OCI-LY7 (cell line): Measurements from ENCODE around the gene EML6. TPM values are rescaled to one million over a fixed set of nuclear protein-coding genes. Genes with fewer than 3 reads are reported as not detected.

Experiments
- BruUV-seq: library from RNA; stranded (reverse); fragments of 400-500 nt; replicated peaks from 2 replicates; lab custom pipeline; 2021; lab: Mats Ljungman, UMichigan
- CTCF ChIA-PET: fragments of 300-600 bp; sonication (Branson Sonifier 250); formaldehyde crosslinking; loops from one replicate; lab custom pipeline; 2022; ENCODE audit warnings: antibody characterized with exemption; ENCODE audit not compliant: unreplicated experiment; lab: Charles Lee
- POLR2A ChIA-PET: fragments of 300-600 bp; sonication (Branson Sonifier 250); formaldehyde crosslinking; loops from one replicate; lab custom pipeline; 2022; ENCODE audit warnings: antibody characterized with exemption; lab: Charles Lee
- DNase-seq: peaks from one replicate; pipeline ENCODE4 v3.0.0-alpha.2; 2015; ENCODE audit warnings: low spot score
- H2AFZ ChIP-seq: fragments of 200-600 bp; sonication (generic), shearing (Covaris generic); 2 replicates; pipeline ENCODE4 v1.6.1; 2014; ENCODE audit warnings: mild to moderate bottlenecking, antibody characterized with exemption, low read length, moderate library complexity
- H3K27ac ChIP-seq: fragments of 200-600 bp; sonication (generic); 2 replicates; pipeline ENCODE4 v1.5.1; 2014; ENCODE audit warnings: mixed run types, low read depth, mild to moderate bottlenecking, moderate library complexity, low read length, inconsistent platforms; ENCODE audit not compliant: poor library complexity, severe bottlenecking
- H3K36me3 ChIP-seq: fragments of 200-600 bp; sonication (generic); 2 replicates; pipeline ENCODE4 v1.6.1; 2014; ENCODE audit warnings: mild to moderate bottlenecking, antibody characterized with exemption, low read length, moderate library complexity, mixed read lengths; ENCODE audit not compliant: insufficient read depth
- H3K4me1 ChIP-seq: fragments of 200-600 bp; sonication (generic); 2 replicates; pipeline ENCODE4 v1.5.1; 2014; ENCODE audit warnings: mild to moderate bottlenecking, low read length; ENCODE audit not compliant: insufficient read depth, poor library complexity, severe bottlenecking
- H3K4me2 ChIP-seq: fragments of 200-600 bp; sonication (generic); 2 replicates; pipeline ENCODE4 v1.6.1; 2014; ENCODE audit warnings: mild to moderate bottlenecking, low read length
- H3K4me3 ChIP-seq: fragments of 200-600 bp; sonication (generic); 2 replicates; pipeline ENCODE4 v1.5.1; 2014; ENCODE audit warnings: mild to moderate bottlenecking, low read depth, low read length; ENCODE audit not compliant: poor library complexity, severe bottlenecking
- H3K79me2 ChIP-seq: fragments of 200-600 bp; sonication (generic); 2 replicates; pipeline ENCODE4 v1.6.1; 2016; ENCODE audit warnings: low read depth, mild to moderate bottlenecking, low read length, moderate library complexity, mixed read lengths; ENCODE audit not compliant: insufficient read depth
- H3K9me2 ChIP-seq: fragments of 200-600 bp; sonication (generic); 2 replicates; pipeline ENCODE4 v1.6.1; 2016; ENCODE audit warnings: mild to moderate bottlenecking, low read length, mixed read lengths; ENCODE audit not compliant: insufficient read depth
- H3K9me3 ChIP-seq: fragments of 200-600 bp; sonication (generic); 2 replicates; pipeline ENCODE4 v1.6.1; 2014; ENCODE audit warnings: mild to moderate bottlenecking, mixed run types, low read length, mixed read lengths
- H4K20me1 ChIP-seq: fragments of 200-600 bp; sonication (generic); 2 replicates; pipeline ENCODE4 v1.6.1; 2014; ENCODE audit warnings: mild to moderate bottlenecking, antibody characterized with exemption, low read length, moderate library complexity, mixed read lengths; ENCODE audit not compliant: insufficient read depth
- CTCF ChIP-seq: fragments of 200-600 bp; sonication (generic); conservative IDR thresholded peaks from 2 replicates; pipeline ENCODE4 v1.5.1; 2014; ENCODE audit warnings: mild to moderate bottlenecking, antibody characterized with exemption, low read length, moderate library complexity, mixed read lengths
- EZH2phosphoT487 ChIP-seq: fragments of 200-600 bp; sonication (generic); IDR thresholded peaks from 2 replicates; pipeline ENCODE4 v1.6.1; 2018; ENCODE audit warnings: low read depth, borderline replicate concordance, mild to moderate bottlenecking, mixed run types, antibody characterized with exemption, low read length, moderate library complexity, mixed read lengths
- intact Hi-C: fragments of 100-400 bp; cut with micrococcal nuclease; formaldehyde crosslinking; loops from one replicate; pipeline ENCODE4 v1.10.0; 2022; ENCODE audit not compliant: unreplicated experiment
- total RNA-seq, 2 experiments: library from RNA; depleted of rRNA in 1 of 2; stranded (reverse); fragments of >200 nt in 1 of 2; shearing (Covaris generic) in 1 of 2; gene quantifications; 2 replicates each; pipeline ENCODE4 v1.2.3, GENCODE V29; 2014 to 2022

Gene EML6
- total RNA-seq, 2 experiments from 2014 or later, result 310 to 367 TPM

- peaks cover 37% of the 10 kb centered on the region for H3K36me3 ChIP-seq
- no peaks in the 10 kb centered on the region for H3K9me2 ChIP-seq
- intact Hi-C loops, result no loop called here
- peak overlapping the region; percentile 79 for H3K4me3 ChIP-seq
- TF ChIP-seq EZH2phosphoT487, result no peak
- ChIA-PET POLR2A (interaction anchor here (0.9 to 2.6 kb wide), 6 partner anchors 30 to 165 kb away, joined by 3 to 15 read pairs (median 8); no protein-coding TSS in a partner anchor), CTCF (no interaction called here)
- peaks cover 63% of the 10 kb centered on the region for H3K79me2 ChIP-seq
- no peaks in the 10 kb centered on the region for H3K9me3 ChIP-seq
- no TSS peak for BruUV-seq
- H2AFZ ChIP-seq, result peak overlapping the region; percentile 75; the same call in 1 of the 2 replicates
- H4K20me1 ChIP-seq, result peaks cover 23% of the 10 kb centered on the region
- peak overlapping the region; percentile 91 for H3K4me2 ChIP-seq
- DNase-seq, result peak; percentile 34
- peaks cover 54% of the 10 kb centered on the region for H3K4me1 ChIP-seq
- peak overlapping the region; percentile 52 for H3K27ac ChIP-seq
Measured at GRCh38 chr2:54725343-54726099, 2.1 kb downstream of the EML6 start.

- peak overlapping the region; percentile 91 for H3K4me2 ChIP-seq
- no peak for TF ChIP-seq CTCF
- no peak for TF ChIP-seq EZH2phosphoT487
- H3K4me1 ChIP-seq, result peaks cover 53% of the 10 kb centered on the region
- H3K9me3 ChIP-seq, result peaks cover under 1% of the 10 kb centered on the region; the same call in 1 of the 2 replicates
- intact Hi-C loops, result no loop called here
- no peak overlapping the region for H2AFZ ChIP-seq
- peaks cover 71% of the 10 kb centered on the region for H3K79me2 ChIP-seq
- no peaks in the 10 kb centered on the region for H3K9me2 ChIP-seq
- no TSS peak for BruUV-seq
- H4K20me1 ChIP-seq, result peaks cover 23% of the 10 kb centered on the region
- peak; percentile 27 for DNase-seq
- peak overlapping the region; percentile 52 for H3K27ac ChIP-seq
- H3K4me3 ChIP-seq, result peak overlapping the region; percentile 79
- ChIA-PET POLR2A (interaction anchor here (0.7 to 2.6 kb wide), 11 partner anchors 9 to 750 kb away, joined by 3 to 15 read pairs (median 6); no protein-coding TSS in a partner anchor), CTCF (no interaction called here)
- H3K36me3 ChIP-seq, result peaks cover 46% of the 10 kb centered on the region
Measured at GRCh38 chr2:54726431-54726830, 3.0 kb downstream of the EML6 start.

GRCh38 chr2:54726940-54727339, 3.5 kb downstream of the EML6 start:
- Histone ChIP-seq H3K79me2 (peaks cover 76% of the 10 kb centered on the region), H3K27ac (peak overlapping the region; percentile 52), H3K9me2 (no peaks in the 10 kb centered on the region), H3K9me3 (peaks cover 5% of the 10 kb centered on the region; the same call in 1 of the 2 replicates), H3K4me1 (peaks cover 48% of the 10 kb centered on the region), H4K20me1 (peaks cover 23% of the 10 kb centered on the region), H2AFZ (no peak overlapping the region), H3K4me2 (peak overlapping the region; percentile 91), H3K36me3 (peaks cover 51% of the 10 kb centered on the region), H3K4me3 (peak overlapping the region; percentile 79)
- intact Hi-C loops, result no loop called here
- no peak for TF ChIP-seq CTCF
- TF ChIP-seq EZH2phosphoT487, result no peak
- ChIA-PET POLR2A (interaction anchor here (0.6 to 2.6 kb wide), 16 partner anchors 8 to 750 kb away, joined by 3 to 15 read pairs (median 5); no protein-coding TSS in a partner anchor), CTCF (interaction anchor here (0.8 kb wide), 2 partner anchors 9 to 23 kb away, joined by 3 read pairs; no protein-coding TSS in a partner anchor)
- peak; percentile 14 for DNase-seq
- BruUV-seq, result TSS peak; percentile 11
